ENCODE data around the gene SPECC1. TPM values are rescaled to one million over a fixed set of nuclear protein-coding genes. Genes with fewer than 3 reads are reported as not detected.

SPECC1 gene
- total RNA-seq, 1 experiment from 2014 or later = 46.4 TPM

DNA sequence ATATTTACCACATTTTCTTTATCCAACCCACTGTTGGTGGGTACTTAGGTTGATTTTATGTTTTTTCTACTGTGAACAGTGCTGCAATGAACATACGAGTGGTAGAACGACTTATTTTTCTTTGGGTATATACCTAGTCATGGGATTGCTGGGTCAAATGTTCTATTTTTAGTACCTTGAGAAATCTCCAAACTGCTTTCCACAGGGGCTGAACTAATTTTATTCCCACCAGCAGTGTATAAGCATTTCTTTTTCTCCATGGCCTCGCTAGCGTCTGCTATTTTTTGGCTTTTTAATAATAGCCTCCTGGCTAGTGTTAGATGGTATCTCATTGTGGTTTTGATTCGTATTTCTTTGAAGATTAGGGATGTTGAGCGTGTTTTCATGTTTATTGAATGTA is 255.8 kb downstream of the SPECC1 start:
- no peaks in the 10 kb centered on the region for H4K20me1 ChIP-seq (ENCODE audit: low read length)
- no peaks in the 10 kb centered on the region for H3K4me1 ChIP-seq (ENCODE audit: insufficient read depth, low read length)
- intact Hi-C loops (cut with micrococcal nuclease) = no loop called here
- no peaks in the 10 kb centered on the region for H3K27me3 ChIP-seq (ENCODE audit: low read length)
- no peaks in the 10 kb centered on the region for H3K9me2 ChIP-seq (replicated peaks; ENCODE audit: low read length)
- H3K27ac ChIP-seq (ENCODE audit: low read length) = no peak overlapping the region
- no peak overlapping the region for H3K9ac ChIP-seq (ENCODE audit: low read length)
- H3K9me3 ChIP-seq (ENCODE audit: low read length) = no peaks in the 10 kb centered on the region
- no peak overlapping the region for H2AFZ ChIP-seq (ENCODE audit: low read length)
- no peak for TF ChIP-seq EZH2phosphoT487 (IDR thresholded peaks at IDR 0.05; ENCODE audit: borderline replicate concordance, low read length)
- no peak overlapping the region for H3K4me2 ChIP-seq (ENCODE audit: low read length)
- CTCF ChIA-PET = no interaction called here
- H3F3A ChIP-seq (ENCODE audit: low read length, unreplicated experiment) = no peaks in the 10 kb centered on the region
- POLR2A ChIA-PET (ENCODE audit: unreplicated experiment) = no interaction called here
- no TSS peak for BruUV-seq (replicated peaks)
- no peaks in the 10 kb centered on the region for H3K79me2 ChIP-seq (ENCODE audit: low read length)
- DNase-seq = no peak
- no peak overlapping the region for H3K4me3 ChIP-seq (ENCODE audit: low read length)
- 0 out of 2 replicates have a peak, but pooled peaks cover 5% of the 10 kb centered on the region for H3K36me3 ChIP-seq (ENCODE audit: low read depth, low read length)
- no peak for ATAC-seq

DNA sequence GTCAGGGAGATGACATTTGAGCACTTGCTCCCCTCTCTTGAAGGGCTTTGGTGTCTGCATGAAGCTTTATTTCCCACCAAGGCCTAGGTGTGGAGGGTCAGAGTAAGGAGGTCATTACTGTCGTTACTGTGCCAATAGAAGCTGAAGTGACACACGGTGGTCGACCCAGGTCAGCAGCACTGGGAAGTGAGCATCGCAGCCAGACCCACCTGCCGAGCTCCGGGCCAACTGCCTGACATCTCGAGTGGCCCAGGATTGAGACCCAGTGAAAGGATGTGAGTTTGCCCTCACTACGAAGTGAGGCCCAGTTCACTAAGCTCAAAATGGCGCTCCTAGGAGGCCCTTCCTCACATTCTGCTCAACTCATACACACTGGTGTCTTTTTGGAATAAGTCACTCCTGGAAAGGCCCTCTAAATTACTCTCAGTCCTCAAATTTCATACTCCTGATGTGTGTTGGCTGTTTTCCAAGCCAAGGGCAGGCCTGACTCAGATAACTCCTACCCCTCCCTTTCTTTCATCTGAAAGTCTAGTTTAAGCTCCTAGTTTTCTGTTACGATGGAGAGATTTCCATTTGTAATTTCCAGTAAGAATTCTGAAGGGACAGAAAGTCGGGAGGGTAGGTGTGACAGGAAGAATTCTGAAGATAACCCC is 257.8 kb downstream of the SPECC1 start:
- intact Hi-C loops (cut with micrococcal nuclease) = no loop called here
- H3K79me2 ChIP-seq (ENCODE audit: low read length) = no peaks in the 10 kb centered on the region
- H3K27ac ChIP-seq (ENCODE audit: low read length) = no peak overlapping the region
- ChIA-PET CTCF (no interaction called here), POLR2A (ENCODE audit: unreplicated experiment) (no interaction called here)
- H3K4me2 ChIP-seq (ENCODE audit: low read length) = no peak overlapping the region
- no peak overlapping the region for H3K9ac ChIP-seq (ENCODE audit: low read length)
- no peaks in the 10 kb centered on the region for H3K4me1 ChIP-seq (ENCODE audit: insufficient read depth, low read length)
- ATAC-seq (no peak), DNase-seq (no peak)
- H2AFZ ChIP-seq (ENCODE audit: low read length) = no peak overlapping the region
- no peaks in the 10 kb centered on the region for H3F3A ChIP-seq (ENCODE audit: low read length, unreplicated experiment)
- TF ChIP-seq EZH2 (IDR thresholded peaks at IDR 0.05; ENCODE audit: low read length, unreplicated experiment) (no peak), CTCF (conservative IDR thresholded peaks at IDR 0.05; ENCODE audit: low read depth, low read length) (no peak), EZH2phosphoT487 (IDR thresholded peaks at IDR 0.05; ENCODE audit: borderline replicate concordance, low read length) (no peak)
- H3K27me3 ChIP-seq (ENCODE audit: low read length) = no peaks in the 10 kb centered on the region
- H3K36me3 ChIP-seq (ENCODE audit: low read depth, low read length) = 0 out of 2 replicates have a peak, but pooled peaks cover 5% of the 10 kb centered on the region
- no peaks in the 10 kb centered on the region for H4K20me1 ChIP-seq (ENCODE audit: low read length)
- no peak overlapping the region for H3K4me3 ChIP-seq (ENCODE audit: low read length)
- BruUV-seq (replicated peaks) = no TSS peak
- no peaks in the 10 kb centered on the region for H3K9me2 ChIP-seq (replicated peaks; ENCODE audit: low read length)
- no peaks in the 10 kb centered on the region for H3K9me3 ChIP-seq (ENCODE audit: low read length)

GRCh38 chr17:20267459-20267842 is 258.3 kb downstream of the SPECC1 start:
- no peaks in the 10 kb centered on the region for H3K9me2 ChIP-seq (replicated peaks; ENCODE audit: low read length)
- ChIA-PET CTCF (no interaction called here), POLR2A (ENCODE audit: unreplicated experiment) (no interaction called here)
- H3K4me1 ChIP-seq (ENCODE audit: insufficient read depth, low read length) = no peaks in the 10 kb centered on the region
- no peaks in the 10 kb centered on the region for H4K20me1 ChIP-seq (ENCODE audit: low read length)
- no peaks in the 10 kb centered on the region for H3K9me3 ChIP-seq (ENCODE audit: low read length)
- no peaks in the 10 kb centered on the region for H3K79me2 ChIP-seq (ENCODE audit: low read length)
- H3K4me3 ChIP-seq (ENCODE audit: low read length) = no peak overlapping the region
- TF ChIP-seq EZH2phosphoT487 (IDR thresholded peaks at IDR 0.05; ENCODE audit: borderline replicate concordance, low read length) = no peak
- TF ChIP-seq EZH2 (IDR thresholded peaks at IDR 0.05; ENCODE audit: low read length, unreplicated experiment) = no peak
- no peak for TF ChIP-seq CTCF (conservative IDR thresholded peaks at IDR 0.05; ENCODE audit: low read depth, low read length)
- H2AFZ ChIP-seq (ENCODE audit: low read length) = no peak overlapping the region
- 0 out of 2 replicates have a peak, but pooled peaks cover 5% of the 10 kb centered on the region for H3K36me3 ChIP-seq (ENCODE audit: low read depth, low read length)
- ATAC-seq (no peak), DNase-seq (no peak)
- H3F3A ChIP-seq (ENCODE audit: low read length, unreplicated experiment) = no peaks in the 10 kb centered on the region
- H3K4me2 ChIP-seq (ENCODE audit: low read length) = no peak overlapping the region
- no TSS peak for BruUV-seq (replicated peaks)
- intact Hi-C loops (cut with micrococcal nuclease) = no loop called here
- no peaks in the 10 kb centered on the region for H3K27me3 ChIP-seq (ENCODE audit: low read length)
- no peak overlapping the region for H3K27ac ChIP-seq (ENCODE audit: low read length)
- H3K9ac ChIP-seq (ENCODE audit: low read length) = no peak overlapping the region

All from PC-3 (cell line).